Stimulated activated CD8-positive, alpha-beta memory T cell treated with anti-CD3 and anti-CD28 coated beads, Interleukin-15, amount 100 ng/mL, for 24 hours (primary cell): Measurements from ENCODE around the gene TMEM97.
A peak's percentile ranks its signal among the peaks of the same experiment; 100 is the strongest.
"Not testable (repeated sequence)": the region's sequence is repeated elsewhere in the genome, so short reads cannot be mapped to it uniquely, and the experiment has no call there.

ENCODE experiments used
- DNase-seq: peaks from one replicate; pipeline ENCODE4 v3.0.0-alpha.2; 2020; ENCODE audit warnings: low read depth

The TMEM97 gene

GRCh38 chr17:28318759-28319597, at the start of gene TMEM97:
TMEM97 (plus strand) TSS chr17:28319200; CDS start chr17:28319240, 40 bp downstream.
- DNase-seq: peak; percentile 86

- DNase-seq: no peak
These were observed 48.9 kb upstream of the TMEM97 start for GRCh38 chr17:28270055-28270454.

GRCh38 chr17:28270926-28271325, 48.1 kb upstream of the TMEM97 start:
- DNase-seq: no peak

DNA sequence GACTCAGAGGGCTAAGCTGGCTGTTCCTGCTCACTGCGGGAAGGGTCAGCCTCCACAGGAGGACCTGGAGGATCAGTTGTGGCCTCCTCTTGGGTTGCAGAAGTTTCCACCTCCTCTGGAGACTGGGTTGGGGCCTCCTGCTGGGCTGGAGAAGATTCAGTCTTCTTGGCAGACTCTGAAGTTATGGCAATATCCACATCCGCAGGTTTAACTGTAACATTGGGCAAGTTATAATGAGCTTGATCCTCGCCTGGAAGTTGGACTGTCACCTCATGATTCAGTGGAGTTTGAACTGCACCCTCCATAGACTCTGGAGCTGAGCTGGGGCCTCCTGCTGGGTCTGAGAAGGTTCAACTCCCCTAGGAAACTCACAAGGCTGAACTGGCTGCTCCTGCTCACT, 47.6 kb upstream of the TMEM97 start:
- no peak for DNase-seq

DNA sequence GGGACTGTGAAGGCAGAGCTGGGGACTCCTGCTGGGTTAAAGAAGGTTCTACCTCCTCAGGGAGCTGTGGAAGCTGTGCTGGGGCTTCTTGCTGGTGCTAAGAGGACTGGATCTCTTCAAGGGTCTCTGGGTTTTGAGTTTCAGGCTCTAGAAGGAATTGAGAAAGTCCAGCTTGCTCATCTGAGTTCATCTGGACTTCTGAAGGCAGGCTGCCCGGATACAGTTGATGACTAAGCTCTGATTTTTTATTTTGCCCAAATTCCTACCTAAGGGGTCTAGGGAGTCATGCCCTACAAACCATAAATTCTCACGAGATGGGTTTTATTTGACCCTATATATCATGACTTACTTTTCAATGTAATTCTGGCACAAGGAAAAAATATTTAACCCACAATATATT, 46.8 kb upstream of the TMEM97 start:
- DNase-seq: no peak

- DNase-seq: not testable (repeated sequence)
These were observed 45.7 kb upstream of the TMEM97 start for GRCh38 chr17:28273341-28273740.

DNA sequence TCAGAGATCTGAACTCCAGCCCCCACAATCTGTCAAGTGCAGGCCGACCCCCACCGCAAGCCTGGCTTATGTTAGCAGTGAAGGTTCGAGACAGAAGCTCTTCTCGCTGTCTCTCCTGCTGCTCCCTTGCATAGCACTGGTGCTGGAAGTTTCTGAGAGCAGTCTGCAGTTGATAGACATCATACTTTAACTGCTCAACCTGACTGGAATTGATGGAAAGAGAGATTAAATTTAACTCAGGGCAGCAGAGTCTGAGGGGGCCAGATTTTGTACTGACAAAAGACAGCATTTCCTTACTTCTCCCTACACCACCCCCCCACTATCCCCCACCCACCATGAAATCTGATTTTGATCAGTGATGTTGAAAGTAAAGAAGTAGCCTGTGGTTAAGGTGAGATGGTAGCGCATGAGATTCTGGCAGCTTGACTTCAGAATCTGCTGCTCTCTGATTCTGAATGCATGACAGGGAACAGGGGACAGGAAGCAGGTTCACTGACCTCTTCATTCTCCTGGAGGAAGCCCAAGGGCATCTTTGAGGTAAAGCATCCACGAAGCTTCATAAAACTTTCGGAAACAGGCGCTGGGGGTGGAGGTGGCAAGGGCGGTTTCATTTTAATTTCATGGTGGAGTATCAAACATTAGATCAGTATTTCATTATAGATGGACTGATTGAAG, 44.3 kb upstream of the TMEM97 start:
- DNase-seq: no peak

DNA sequence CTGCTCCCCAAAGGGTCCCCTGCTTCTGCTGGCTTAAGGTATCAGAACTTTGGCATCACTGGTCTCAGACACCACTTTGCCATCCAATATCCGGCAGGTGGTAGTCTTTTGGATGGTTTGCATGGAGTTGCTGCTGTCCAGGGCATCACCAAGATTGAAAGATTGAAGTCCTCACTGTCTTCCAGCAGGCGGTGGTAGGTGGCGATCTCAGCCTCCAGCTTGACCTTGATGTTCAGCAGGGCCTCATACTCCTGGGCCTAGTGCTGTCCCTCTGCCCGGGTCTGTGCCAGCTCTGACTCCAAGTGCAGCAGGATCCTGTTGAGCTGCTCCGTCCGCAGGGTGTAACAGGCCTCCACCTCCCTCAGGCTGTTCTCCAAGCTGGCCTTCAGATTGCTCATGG, 43.0 kb upstream of the TMEM97 start:
- DNase-seq: no peak

DNA sequence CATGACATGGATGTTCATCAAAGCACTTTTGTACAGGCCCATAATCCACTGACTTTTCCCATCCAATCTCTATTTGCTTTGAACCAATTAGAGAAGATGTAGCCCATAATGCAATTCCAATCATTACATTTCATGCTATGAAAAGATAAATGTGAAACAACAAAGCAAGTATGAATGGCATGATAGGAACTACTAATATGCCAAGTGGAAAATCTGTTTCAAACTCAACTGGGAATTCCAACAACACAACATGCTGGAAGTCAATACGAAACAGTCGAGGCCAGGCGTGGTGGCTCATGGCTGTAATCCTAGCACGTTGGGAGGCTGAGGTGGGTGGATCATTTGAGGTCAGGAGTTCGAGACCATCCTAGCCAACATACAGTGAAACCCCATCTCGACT, 39.6 kb upstream of the TMEM97 start:
- no peak for DNase-seq

DNA sequence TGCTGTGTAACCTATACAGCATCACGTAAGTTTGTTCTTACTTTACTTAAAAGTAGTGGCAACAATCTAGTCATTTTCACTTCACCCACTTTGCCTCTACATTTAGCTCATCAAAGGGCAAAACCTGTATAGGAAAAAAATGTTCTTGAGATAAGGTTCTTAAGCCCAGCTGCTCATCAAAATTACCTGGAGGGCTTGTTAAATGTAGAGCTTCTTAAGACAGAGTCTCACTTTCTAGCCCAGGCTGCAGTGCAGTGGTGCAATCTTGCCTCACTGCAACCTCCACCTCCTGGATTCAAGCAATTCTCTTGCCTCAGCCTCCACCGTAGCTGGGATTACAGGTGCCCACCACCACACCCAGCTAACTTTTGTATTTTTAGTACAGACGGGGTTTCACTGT, 38.2 kb upstream of the TMEM97 start:
- DNase-seq: no peak

GRCh38 chr17:28282596-28282995, 36.4 kb upstream of the TMEM97 start:
- no peak for DNase-seq

DNA sequence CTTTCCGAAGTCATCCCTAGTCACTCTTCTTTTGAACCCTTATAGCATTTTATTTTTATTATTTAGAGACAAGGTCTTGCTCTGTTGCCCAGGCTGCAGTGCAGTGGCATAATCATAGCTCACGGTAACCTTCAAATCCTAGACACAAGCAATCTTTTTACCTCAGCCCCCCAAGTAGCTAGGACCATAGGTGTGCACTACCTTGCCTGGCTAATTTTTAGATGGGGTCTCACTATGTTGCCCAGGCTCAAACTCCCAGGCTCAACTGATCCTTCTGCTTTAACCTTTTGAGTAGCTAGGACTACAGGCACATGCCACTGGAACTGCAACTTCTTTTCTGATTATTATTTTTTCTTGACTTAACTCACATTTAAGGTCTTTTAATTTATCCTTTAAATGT, 33.0 kb upstream of the TMEM97 start:
- no peak for DNase-seq

DNA sequence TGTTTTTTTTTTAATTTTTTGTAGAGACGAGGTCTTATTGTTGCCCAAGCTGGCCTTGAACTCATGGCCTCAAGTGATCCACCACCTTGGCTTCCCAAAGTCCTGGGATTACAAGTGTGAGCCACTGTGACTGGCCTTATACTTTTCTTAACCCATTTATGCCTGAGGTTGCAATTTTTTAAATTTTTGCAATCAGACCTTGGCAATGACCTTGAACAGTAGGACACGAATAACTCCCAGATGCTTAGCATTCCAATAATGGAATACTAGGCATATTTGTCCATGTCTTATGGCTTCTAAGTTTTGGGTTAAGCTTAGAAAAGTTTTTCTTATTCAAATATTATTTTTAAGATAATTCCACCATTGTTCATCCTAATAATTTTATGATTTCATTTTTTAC, 28.3 kb upstream of the TMEM97 start:
- no peak for DNase-seq

DNA sequence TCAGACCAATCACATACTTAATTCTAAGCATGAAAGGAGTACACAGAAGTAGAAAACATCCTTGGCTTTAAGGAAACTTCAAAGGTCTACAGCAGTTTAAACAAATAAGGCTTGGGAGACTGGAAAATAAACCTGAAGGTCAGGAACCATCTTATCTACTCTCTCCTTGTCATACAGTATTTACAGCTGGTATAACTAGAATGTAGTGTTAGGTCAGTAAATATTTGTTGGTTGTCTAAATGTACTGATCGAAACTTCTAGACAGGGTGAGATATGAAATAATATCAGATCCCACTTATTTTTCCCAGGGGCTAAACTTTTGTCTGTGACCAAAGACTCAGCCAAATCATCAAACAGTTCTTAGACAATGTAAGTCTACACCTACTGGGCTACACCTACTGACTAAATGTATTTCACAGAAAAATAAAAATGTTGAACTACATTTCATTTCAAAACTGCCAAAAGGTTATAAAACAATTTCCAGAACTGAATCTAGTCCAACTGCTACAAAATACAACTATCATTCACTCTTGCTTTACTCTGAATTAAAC, 27.1 kb upstream of the TMEM97 start:
- DNase-seq: no peak

- not testable (repeated sequence) for DNase-seq
These were observed 26.1 kb upstream of the TMEM97 start for GRCh38 chr17:28292878-28293277.

DNA sequence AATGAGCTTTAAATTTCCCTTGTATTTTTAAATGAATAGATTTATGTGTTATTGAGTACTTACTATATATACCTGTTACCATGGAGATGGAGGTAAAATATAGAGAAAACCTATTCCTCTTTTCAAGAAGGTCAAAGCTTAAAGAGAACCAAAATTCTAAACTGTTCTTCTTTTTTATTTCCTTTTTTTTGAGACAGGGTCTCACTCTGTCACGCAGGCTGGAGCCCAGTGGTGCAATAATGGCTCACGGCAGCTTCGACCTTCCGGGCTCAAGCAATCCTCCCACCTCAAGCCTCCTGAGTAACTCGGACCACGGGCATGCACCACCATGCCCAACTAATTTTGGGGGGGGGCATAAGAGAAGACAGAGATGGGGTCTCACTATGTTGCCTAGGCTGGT, 25.0 kb upstream of the TMEM97 start:
- no peak for DNase-seq

GRCh38 chr17:28295677-28296578, 23.1 kb upstream of the TMEM97 start:
- no peak for DNase-seq

DNA sequence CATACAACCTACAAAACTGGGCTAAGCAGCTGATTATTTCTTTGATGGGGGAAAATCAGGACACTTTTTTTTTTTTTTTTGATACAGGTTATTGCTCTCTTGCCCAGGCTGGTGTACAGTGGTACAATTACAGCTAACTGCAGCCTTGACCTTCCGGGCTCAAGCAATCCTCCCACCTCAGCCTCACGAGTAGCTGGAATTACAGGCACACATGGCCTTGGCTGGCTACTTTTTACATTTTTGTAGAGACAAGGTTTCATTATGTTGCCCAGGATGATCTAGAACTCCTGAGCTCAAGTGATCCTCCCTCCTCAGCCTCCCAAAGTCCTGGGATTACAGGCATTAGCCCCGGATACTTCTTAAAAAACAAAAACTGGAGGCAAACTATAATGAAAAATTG, 20.6 kb upstream of the TMEM97 start:
- no peak for DNase-seq

DNA sequence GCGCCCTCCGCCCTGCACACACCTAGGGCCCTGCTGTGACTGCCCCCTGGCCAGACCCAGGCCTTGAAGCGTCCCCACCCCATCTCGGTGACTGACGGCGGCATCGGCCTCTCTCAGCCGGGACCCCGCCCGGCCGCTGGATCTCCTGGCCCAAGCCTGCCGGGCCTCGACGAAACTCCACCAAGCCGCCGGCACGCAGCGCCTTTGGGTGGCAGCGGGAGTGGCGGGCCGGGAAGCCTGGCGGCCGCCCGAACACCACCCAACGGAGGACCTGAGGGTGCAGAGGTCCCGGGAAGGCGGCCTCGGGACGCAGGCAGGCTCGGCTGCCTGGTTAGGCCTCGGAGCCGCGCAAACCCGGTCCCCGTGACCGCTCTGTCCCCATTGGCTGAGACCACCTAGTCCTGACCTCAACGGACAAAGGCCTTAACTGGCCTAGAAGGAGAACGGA, 12.0 kb upstream of the TMEM97 start:
- DNase-seq: no peak

- DNase-seq: no peak
These were observed 5.2 kb upstream of the TMEM97 start for GRCh38 chr17:28313841-28314240.

DNA sequence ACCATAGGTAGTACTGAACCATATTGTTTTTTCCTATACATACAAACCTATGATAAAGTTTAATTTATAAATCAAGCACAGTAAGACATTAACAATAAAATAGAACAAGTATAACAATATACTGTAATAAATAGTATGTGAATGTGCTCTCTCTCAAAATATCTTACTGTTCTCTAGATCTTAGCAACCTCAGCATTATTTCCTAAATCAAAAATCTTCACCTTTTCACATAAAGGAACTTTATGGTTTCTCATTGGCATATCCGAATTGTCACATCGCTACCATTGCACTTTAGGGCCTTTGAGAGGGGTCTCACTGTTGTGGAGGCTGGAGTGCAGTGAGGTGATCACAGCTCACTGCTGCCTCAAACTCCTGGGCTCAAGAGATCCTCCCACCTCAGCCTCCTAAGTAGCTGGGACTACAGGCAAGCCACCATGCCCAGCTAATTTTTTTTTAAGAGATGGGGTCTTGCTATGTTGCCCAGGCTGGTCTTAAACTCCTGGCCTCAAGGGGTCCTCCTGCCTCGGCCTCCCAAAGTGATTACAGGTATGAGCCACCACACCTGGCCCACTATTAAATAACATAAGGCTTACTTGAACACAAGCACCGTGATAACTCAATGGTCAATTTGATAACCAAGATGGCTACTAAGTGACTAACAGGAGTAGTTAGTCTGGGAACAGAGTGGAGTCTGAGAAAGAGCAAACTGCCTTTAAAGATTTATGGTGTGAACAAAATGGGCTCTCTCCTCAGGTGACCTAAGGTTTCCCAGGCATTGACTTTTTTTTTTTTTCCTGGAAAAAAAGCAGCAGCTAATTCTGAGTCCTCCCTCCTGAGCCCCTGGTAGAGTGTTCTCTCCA, 2.9 kb upstream of the TMEM97 start:
- DNase-seq: no peak
